Kidney (tissue), 14 donors: ENCODE data around the gene APBB2. TPM values are rescaled to one million over a fixed set of nuclear protein-coding genes. Genes with fewer than 3 reads are reported as not detected.

Experiments
- DNase-seq, 5 donors: peaks; one replicate each; pipeline ENCODE4 v3.0.0-alpha.2; 2013 to 2020
- FAIRE-seq: peaks from 2 replicates; lab custom pipeline; 2012; peaks lifted over from hg19 to GRCh38; lab: Jason Lieb, UNC
- H3K27ac ChIP-seq, 2 donors: one replicate each; pipeline ENCODE4 v1.7.0; 2013; ENCODE audit warnings: low read depth in 2 of 2, low read length in 2 of 2, inconsistent platforms in 1 of 2
- H3K27me3 ChIP-seq: one replicate; pipeline ENCODE4 v1.7.1; 2013; ENCODE audit warnings: low read length, inconsistent platforms; ENCODE audit not compliant: control insufficient read depth, insufficient read depth
- H3K36me3 ChIP-seq, 3 donors: one replicate each; pipeline versions ENCODE4 v1.7.0 to v1.7.1; 2013; ENCODE audit warnings: low read length in 3 of 3, control low read depth in 1 of 3, inconsistent platforms in 1 of 3; ENCODE audit not compliant: insufficient read depth in 3 of 3, control insufficient read depth in 2 of 3
- H3K4me1 ChIP-seq, 3 donors: one replicate each; pipeline versions ENCODE4 v1.7.0 to v1.7.1; 2013; ENCODE audit warnings: low read length in 3 of 3, inconsistent platforms in 1 of 3, low read depth in 1 of 3; ENCODE audit not compliant: control insufficient read depth in 2 of 3, insufficient read depth in 2 of 3
- H3K4me3 ChIP-seq, 3 donors: one replicate each; pipeline versions ENCODE4 v1.7.0 to v1.8.1; 2013; ENCODE audit warnings: low read length in 3 of 3, control low read depth in 1 of 3, inconsistent platforms in 1 of 3
- H3K9ac ChIP-seq, 3 donors: one replicate each; pipeline versions ENCODE4 v1.7.0 to v1.7.1; 2013; ENCODE audit warnings: low read length in 3 of 3, control low read depth in 1 of 3, inconsistent platforms in 1 of 3
- H3K9me3 ChIP-seq, 3 donors: one replicate each; pipeline versions ENCODE4 v1.7.0 to v1.7.1; 2013; ENCODE audit warnings: low read length in 3 of 3, control low read depth in 1 of 3, inconsistent platforms in 1 of 3; ENCODE audit not compliant: control insufficient read depth in 2 of 3, insufficient read depth in 1 of 3
- intact Hi-C: fragments of 100-400 bp; cut with DNase I; formaldehyde crosslinking; loops from one replicate; pipeline ENCODE4 v1.11.1; 2022
- polyA plus RNA-seq: library from polyadenylated mRNA; stranded (reverse); fragments of 350-450 nt; fragmentation: Illumina TruSeq; extraction: RNeasy Lipid Tissue Mini Kit (QIAGEN cat#74804); gene quantifications from one replicate; pipeline ENCODE4 v1.2.3, GENCODE V29; 2014; ENCODE audit warnings: low read depth, low replicate concordance; ENCODE audit not compliant: insufficient read depth
- total RNA-seq: library from RNA; stranded (reverse); fragmentation: NEBNext Ultra II Directional; extraction: Animal tissue kit (Norgen Biotek cat#: 25700); gene quantifications from one replicate; pipeline ENCODE4 v1.2.1, GENCODE V29; 2021
- TF ChIP-seq, protein P1 (sequence below): IDR thresholded peaks from 3 replicates; pipeline ENCODE4 v1.5.1; 2012; ENCODE audit warnings: mild to moderate bottlenecking, moderate library complexity, borderline replicate concordance; ENCODE audit not compliant: insufficient read depth; ENCODE audit errors: extremely low read depth
- donor health status: control.
- donor health status: control.
- donor health status: control.
- donor health status: control.
- donor health status: control.
- donor health status: DM: yes; HTN: yes; CAD: no.
- donor health status: Normal renal cell carcinoma (clear cell type).

APBB2 gene
- total and polyA plus RNA-seq, 2 donors from 2014 or later: 13.4 to 65.6 TPM

- FAIRE-seq: no peak
- Histone ChIP-seq H3K4me3 (no peak overlapping the region), H3K36me3 (no peaks in the 10 kb centered on the region), H3K4me1 (no peaks in the 10 kb centered on the region), H3K9me3 (no peaks in the 10 kb centered on the region), H3K27ac (no peak overlapping the region), H3K27me3 (no peaks in the 10 kb centered on the region), H3K9ac (no peak overlapping the region)
- TF ChIP-seq, protein P1, sequence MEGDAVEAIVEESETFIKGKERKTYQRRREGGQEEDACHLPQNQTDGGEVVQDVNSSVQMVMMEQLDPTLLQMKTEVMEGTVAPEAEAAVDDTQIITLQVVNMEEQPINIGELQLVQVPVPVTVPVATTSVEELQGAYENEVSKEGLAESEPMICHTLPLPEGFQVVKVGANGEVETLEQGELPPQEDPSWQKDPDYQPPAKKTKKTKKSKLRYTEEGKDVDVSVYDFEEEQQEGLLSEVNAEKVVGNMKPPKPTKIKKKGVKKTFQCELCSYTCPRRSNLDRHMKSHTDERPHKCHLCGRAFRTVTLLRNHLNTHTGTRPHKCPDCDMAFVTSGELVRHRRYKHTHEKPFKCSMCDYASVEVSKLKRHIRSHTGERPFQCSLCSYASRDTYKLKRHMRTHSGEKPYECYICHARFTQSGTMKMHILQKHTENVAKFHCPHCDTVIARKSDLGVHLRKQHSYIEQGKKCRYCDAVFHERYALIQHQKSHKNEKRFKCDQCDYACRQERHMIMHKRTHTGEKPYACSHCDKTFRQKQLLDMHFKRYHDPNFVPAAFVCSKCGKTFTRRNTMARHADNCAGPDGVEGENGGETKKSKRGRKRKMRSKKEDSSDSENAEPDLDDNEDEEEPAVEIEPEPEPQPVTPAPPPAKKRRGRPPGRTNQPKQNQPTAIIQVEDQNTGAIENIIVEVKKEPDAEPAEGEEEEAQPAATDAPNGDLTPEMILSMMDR: no peak
- DNase-seq: no peak
- intact Hi-C loops: no loop called here
These were observed 409.7 kb downstream of the APBB2 start for GRCh38 chr4:40804598-40804997.

DNA sequence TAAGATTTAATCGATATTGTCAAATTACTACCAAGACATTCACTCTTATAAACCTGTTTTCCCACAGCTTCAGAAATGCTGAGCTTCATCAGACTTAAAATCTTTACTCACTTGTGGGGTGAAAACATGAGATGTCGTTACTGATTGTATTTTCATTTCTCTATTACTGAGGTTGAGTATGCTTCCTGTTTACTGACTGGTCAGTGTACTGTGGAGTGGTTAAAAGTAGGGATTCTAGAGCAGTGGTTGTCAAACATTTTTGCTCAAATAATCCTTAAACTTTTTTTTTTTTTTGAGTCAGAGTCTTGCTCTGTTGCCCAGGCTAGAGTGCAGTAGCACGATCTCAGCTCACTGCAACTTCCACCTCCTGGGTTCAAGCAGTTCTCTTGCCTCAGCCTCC, 414.3 kb downstream of the APBB2 start:
- intact Hi-C loops: no loop called here
- no peak overlapping the region for H3K4me3 ChIP-seq
- no peaks in the 10 kb centered on the region for H3K9me3 ChIP-seq
- H3K27ac ChIP-seq: no peak overlapping the region
- no peaks in the 10 kb centered on the region for H3K27me3 ChIP-seq
- TF ChIP-seq, protein P1: no peak
- no peaks in the 10 kb centered on the region for H3K4me1 ChIP-seq
- H3K9ac ChIP-seq: no peak overlapping the region
- no peak for FAIRE-seq
- no peaks in the 10 kb centered on the region for H3K36me3 ChIP-seq
- no peak for DNase-seq

DNA sequence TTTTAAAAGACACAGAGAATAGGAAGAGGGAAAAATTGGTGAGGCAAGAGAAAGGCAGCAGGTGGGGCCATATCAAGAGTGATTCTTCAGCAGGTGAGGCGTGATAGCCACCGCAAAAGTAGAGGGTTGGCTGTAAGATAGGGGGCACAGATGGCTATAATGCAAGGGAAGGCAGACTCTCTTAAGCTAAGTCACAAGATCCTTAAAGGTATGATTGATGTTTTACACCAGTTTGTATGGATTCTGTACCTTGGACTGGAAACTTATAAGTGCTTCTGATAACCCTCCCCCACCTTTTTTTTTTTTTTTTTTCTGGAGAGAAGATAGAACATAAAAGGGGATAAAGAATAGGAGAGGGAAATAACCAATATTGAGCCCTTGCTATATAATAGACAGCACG, 424.6 kb downstream of the APBB2 start:
- no peak for DNase-seq
- H3K4me1 ChIP-seq: no peaks in the 10 kb centered on the region
- H3K36me3 ChIP-seq: no peaks in the 10 kb centered on the region
- H3K9ac ChIP-seq: no peak overlapping the region
- intact Hi-C loops: no loop called here
- no peak for FAIRE-seq
- no peak overlapping the region for H3K4me3 ChIP-seq
- H3K9me3 ChIP-seq: no peaks in the 10 kb centered on the region
- no peak overlapping the region for H3K27ac ChIP-seq
- no peaks in the 10 kb centered on the region for H3K27me3 ChIP-seq
- TF ChIP-seq, protein P1: no peak

- intact Hi-C loops: no loop called here
- H3K9ac ChIP-seq: no peak overlapping the region
- no peak for DNase-seq
- TF ChIP-seq, protein P1: no peak
- no peak for FAIRE-seq
- no peak overlapping the region for H3K27ac ChIP-seq
- H3K4me1 ChIP-seq: no peaks in the 10 kb centered on the region
- H3K9me3 ChIP-seq: no peaks in the 10 kb centered on the region
- no peaks in the 10 kb centered on the region for H3K36me3 ChIP-seq
- H3K4me3 ChIP-seq: no peak overlapping the region
- H3K27me3 ChIP-seq: no peaks in the 10 kb centered on the region
These were observed 425.3 kb downstream of the APBB2 start for GRCh38 chr4:40789031-40789430.
